ENCODE results near the gene TRAPPC10.
"Not testable (repeated sequence)": the region's sequence is repeated elsewhere in the genome, so short reads cannot be mapped to it uniquely, and the experiment has no call there.

Gene TRAPPC10

DNA sequence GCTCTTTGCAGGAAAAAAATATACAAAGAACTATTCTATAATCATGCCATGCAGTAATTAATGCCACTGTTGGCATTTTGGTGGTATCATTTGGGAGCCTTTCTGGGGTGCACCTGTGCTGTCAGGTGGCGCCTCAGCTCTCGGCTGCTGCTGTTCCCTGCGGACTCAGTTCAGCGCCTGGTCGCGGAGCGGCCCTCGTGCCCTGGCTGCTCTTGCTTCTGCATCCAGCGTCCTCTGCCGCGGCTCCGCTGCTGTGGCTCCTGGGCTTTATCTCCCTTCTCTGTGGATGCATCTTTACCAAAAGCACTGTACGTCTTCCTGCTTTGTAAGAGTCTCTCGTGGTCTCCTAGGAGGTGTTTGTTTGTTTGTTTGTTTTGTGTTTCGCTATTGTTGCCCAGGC, 60.0 kb downstream of the TRAPPC10 start:
- DNase-seq, result no peak

DNA sequence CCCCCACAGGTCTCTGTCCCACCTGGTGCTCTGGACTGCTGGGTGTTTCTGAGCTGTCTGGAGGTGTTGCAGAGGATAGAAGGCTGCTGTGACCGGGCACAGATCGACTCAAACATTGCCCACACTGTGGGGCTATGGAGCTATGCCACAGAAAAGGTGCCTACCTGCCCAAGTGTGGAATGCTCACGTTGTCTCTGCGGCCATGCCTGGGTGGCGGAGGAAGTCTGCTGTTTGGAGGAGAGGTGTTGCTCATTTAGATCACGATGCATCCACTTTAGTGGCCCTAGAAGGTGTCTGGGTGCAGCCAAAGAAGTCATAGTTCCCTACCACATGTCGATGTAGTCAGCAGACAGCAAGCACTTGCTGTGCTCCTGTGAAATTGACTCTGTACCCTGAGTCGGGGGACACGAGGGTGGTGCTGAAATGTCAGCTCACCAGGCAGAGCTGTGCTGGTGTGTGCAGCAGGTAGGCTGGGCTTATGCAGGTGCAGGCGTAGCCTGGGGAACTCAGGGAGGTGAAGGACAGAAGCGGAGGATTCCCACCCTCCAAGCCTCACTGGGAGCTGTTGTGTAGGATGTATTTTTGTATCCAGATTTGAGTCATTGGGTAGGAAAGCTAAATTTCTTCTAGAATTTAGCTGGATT, 62.3 kb downstream of the TRAPPC10 start:
- DNase-seq, result peak; percentile 39

DNA sequence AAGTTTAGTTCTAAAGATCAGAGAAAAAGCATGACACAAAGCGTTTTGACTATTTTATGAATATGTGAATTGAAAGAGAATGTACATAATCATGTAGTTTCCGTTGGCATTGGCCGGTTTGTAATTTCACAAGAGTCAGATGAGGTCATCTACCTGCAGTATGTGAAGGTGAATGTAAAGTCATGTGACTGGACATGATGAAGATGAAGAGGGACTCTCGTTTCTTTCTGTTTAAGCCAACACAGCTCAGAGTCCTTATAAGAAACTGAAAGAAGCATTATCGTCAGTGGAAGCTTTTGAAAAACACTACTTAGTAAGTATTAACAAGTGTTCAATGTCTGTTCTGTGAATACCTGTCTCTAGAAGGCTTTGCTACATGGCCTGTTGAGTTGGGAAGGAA, 64.2 kb downstream of the TRAPPC10 start:
- no peak for DNase-seq

DNA sequence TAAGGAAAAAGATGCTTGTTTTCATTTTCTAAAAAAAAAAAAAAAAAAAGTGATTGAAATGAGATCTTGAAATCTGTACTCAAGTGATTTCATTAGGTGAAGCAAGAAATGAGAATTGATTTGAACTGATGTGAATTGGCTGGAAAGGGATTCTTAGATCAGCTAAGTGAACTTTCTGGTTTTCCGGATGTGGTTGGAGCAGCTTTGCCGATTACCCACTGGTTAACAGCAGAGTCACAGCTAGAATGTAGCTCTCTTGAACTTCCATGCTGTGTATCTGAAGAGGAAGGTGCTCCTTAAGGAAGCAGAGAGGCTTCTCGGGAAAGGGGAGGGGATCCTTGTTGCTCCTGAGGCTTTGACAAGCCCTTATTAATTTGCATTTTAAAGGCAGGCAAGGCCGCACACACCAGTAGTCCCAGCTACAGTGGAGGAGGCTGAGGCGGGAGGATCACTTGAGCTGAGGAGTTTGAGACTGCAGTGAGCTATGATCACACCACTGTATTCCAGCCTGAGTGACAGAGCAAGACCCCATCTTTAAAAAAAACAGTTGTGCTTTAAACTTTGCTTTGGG, 66.4 kb downstream of the TRAPPC10 start:
- DNase-seq, result peak; percentile 32

DNA sequence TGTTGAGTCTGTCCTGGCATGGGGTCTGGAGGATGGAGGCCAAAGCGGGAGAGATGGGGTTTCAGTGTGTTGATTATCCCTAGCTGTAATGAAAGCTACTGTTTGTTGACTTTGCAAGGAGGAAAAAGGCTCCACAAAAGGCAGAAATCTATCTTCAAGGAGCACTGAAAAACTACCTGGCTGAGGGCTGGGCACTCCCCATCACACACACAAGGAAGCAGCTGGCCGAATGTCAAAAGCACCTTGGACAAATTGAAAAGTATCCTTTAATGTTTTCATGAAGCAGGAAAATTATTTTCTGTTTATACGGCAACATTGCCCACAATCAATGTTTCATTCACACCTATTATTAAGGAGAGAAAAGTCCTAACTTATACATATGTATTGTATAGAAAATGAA, 67.3 kb downstream of the TRAPPC10 start:
- DNase-seq, result no peak

DNA sequence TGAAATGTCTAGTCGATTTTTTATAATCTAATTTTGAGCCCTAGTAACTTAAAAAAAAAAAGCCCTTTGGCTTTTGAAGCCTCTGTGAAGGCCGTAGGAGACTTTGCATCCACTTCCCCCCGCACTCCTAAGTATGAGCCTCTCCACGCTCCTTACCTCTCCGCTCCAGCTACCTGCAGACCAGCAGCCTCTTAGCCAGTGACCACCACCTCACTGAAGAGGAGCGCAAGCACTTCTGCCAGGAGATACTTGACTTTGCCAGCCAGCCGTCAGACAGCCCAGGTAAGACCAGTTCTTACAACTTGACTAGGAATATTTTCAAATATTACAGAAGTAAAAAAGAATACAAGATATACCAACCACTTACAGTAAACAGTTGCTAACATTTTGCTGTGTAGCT, 67.7 kb downstream of the TRAPPC10 start:
- no peak for DNase-seq

- DNase-seq, result peak; percentile 16
Measured at GRCh38 chr21:44082648-44083440, 70.7 kb downstream of the TRAPPC10 start.

GRCh38 chr21:44083631-44084291, 71.7 kb downstream of the TRAPPC10 start:
- DNase-seq, result peak; percentile 73

GRCh38 chr21:44084496-44085241, 72.6 kb downstream of the TRAPPC10 start:
- DNase-seq, result peak; percentile 15

GRCh38 chr21:44085491-44086321, 73.6 kb downstream of the TRAPPC10 start:
- DNase-seq, result no peak

DNA sequence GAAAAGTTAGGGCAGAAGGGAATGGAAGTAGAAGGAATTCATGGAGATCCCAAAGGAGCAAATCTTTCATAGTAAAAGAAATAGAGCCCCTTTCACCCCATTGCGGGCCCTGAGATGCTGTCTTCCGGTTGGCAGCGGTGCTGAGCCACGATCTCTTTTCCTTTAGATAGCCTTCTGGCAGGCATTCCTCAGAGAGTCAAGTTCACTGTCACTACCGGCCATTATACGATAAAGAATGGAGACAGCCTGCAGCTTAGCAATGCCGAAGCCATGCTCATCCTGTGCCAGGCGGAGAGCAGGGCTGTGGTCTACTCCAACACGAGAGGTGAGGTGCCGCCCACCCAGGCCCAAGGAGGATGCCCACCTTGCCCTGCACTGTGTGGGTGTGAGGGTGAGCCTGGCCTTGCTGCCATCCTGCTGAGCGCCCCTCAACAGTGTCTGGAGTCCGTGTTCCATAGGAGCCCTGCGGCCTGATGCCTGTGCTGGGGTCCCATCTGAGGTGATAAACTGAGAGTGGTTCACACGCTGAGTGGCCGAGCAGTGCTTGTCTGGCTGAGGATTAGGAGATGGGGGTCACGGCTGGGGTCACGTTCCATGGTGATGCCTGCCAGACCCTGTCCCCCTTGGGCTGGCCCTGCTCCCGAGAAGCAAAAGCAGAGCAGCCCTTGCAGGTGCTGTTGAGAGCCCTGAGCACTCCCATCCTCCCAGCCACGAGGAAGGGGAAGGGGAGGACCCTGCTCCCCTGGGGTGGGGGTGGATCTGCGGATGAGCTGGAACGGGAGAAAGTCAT, 74.7 kb downstream of the TRAPPC10 start:
- no peak for DNase-seq

DNA sequence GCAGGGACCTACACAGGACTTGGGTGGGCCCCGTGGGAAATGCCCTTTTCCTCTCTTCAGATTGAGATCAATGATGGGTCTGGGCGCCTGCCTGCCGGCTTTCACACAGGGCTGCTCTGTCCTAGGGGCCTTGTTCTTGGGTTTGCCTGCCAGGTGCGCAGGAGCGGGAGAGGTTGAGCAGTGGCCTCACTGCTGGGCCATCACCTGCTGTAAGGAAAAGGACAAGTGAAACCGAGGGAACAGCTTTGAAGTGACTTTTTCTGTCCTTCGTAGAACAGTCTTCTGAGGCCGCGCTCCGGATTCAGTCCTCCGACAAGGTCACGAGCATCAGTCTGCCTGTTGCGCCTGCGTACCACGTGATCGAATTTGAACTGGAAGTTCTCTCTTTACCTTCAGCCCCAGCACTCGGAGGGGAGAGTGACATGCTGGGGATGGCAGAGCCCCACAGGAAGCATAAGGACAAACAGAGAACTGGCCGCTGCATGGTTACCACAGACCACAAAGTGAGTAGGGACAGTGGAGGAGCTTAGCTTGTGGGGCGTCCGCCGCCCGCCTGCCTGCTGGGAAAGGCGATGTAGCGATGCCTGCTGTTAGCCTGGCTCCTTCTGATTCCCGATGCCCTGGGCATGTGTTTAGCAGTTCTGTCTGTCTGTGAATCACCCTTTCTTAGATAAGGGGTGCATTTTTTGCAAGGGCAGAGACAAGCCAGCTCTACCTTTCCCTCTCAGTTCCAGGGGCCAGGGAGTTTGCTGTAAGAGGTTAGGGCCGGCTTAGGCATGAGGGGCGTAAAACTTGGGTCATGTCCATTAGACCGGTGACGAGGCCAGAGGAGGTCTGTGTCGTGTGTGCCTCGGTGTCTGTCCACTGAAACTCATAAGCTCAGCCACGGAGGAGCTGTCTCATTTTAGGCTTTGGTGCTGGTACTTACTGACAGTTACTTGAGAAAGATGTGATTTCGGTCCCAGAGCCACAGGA, 75.6 kb downstream of the TRAPPC10 start:
- peak; percentile 32 for DNase-seq

DNA sequence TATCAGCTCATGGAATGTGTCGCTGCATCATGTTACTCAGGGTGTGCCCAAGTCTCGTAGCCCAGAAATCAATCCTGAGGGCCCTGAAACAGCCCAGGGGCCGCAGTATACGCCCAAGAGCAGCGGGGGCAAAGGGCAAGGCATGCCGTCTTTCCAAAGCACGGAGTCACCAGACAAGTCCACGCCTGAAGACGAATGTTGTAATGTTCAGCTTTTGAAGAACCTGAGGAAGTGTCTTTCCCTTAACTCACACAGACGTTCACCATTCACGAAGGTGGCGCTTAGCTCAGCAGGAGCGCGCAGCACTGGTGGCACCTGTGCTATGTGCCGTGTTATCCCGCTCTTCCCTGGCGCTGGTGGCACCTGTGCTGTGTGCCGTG, 76.3 kb downstream of the TRAPPC10 start:
- DNase-seq, result no peak

- peak; percentile 70 for DNase-seq
Measured at GRCh38 chr21:44089001-44089911, 77.1 kb downstream of the TRAPPC10 start.

- peak; percentile 34 for DNase-seq
Measured at GRCh38 chr21:44090325-44090724, 78.2 kb downstream of the TRAPPC10 start.

DNA sequence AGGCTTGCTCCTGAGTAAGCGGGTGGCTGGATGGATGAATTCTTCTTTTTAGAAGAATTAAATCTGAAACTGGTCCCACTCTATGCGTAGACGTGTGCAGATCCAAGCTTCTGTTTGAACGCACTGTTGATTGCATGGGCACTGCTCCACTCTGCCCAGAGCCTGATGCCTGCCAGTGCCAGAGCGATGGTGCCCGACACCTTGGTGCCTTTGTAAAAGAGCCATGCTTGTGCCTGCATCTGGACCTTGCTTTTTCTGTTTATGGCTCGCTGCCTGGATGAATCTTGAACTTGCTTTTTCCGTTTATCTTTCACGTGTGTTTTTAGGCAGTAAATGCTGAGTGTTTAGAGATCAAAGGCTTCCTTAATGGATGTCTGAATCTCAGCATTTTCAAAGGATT, 80.1 kb downstream of the TRAPPC10 start:
- DNase-seq, result no peak

DNA sequence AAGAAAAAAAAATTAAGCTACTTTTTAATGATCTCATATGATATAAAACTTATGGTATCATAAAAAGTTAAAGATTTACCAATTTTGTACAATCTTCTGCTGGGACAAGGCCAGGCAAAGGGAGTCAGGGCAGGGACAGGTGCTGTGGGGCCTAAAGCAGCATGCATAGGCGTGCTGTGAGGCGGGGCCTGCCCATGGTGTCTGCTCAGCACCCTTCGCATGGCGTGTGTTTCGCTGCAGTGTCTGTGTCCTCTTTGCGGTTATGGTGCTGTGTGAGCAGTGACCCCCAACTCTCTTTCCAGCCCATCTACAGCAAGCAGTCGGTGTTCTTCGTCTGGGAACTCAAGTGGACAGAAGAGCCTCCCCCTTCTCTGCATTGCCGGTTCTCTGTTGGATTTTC, 81.7 kb downstream of the TRAPPC10 start:
- DNase-seq, result no peak

GRCh38 chr21:44094832-44095231, 82.7 kb downstream of the TRAPPC10 start:
- DNase-seq, result no peak

GRCh38 chr21:44098507-44098906, 86.4 kb downstream of the TRAPPC10 start:
- not testable (repeated sequence) for DNase-seq

All from CD4-positive, alpha-beta T cell treated with Interleukin-10 for 1 hour (primary cell).